HL-60 (cell line): Measurements from ENCODE around the gene PITPNM3.

ENCODE experiments used
- CTCF ChIP-seq: IDR thresholded peaks from one replicate; pipeline ENCODE4 v1.5.1; 2011; ENCODE audit warnings: low read length, control low read depth, inconsistent platforms; ENCODE audit not compliant: insufficient read depth
- POLR2AphosphoS5 ChIP-seq: IDR thresholded peaks from 2 replicates; pipeline ENCODE4 v1.6.1; 2012; ENCODE audit warnings: low read depth

GRCh38 chr17:6402258-6402657 lies 154.1 kb downstream of the PITPNM3 start:
- no peak for TF ChIP-seq CTCF
- TF ChIP-seq POLR2AphosphoS5: no peak
